ENCODE results near the gene ATF7.

Gene ATF7

GRCh38 chr12:53459097-53459496 lies 167.1 kb downstream of the ATF7 start:
- Histone ChIP-seq H3K4me3 (replicated peaks; ENCODE audit: insufficient read depth, low read length) (no peak overlapping the region), H3K27me3 (ENCODE audit: insufficient read depth, poor library complexity, severe bottlenecking) (no peaks in the 10 kb centered on the region), H3K27ac (replicated peaks) (no peak overlapping the region)
- no peak for DNase-seq (ENCODE audit: low read depth in 1 of 2, low spot score in 1 of 2)
- TF ChIP-seq CTCF (IDR thresholded peaks at IDR 0.05; ENCODE audit: insufficient read depth, low read length): no peak
- TF ChIP-seq POLR2AphosphoS5 (IDR thresholded peaks at IDR 0.05; ENCODE audit: low read depth): no peak
- no peak for TF ChIP-seq SPI1 (IDR thresholded peaks at IDR 0.05; ENCODE audit: borderline replicate concordance, low read depth)
- TF ChIP-seq GABPA (IDR thresholded peaks at IDR 0.05; ENCODE audit: low read depth): no peak
- TF ChIP-seq REST (IDR thresholded peaks at IDR 0.05; ENCODE audit: insufficient replicate concordance, low read depth): no peak

Measured in HL-60 (cell line).